GM12878 (cell line): ENCODE results near the gene RAB36.

Source experiments
- CBX3 ChIP-seq: fragments of 200-600 bp; sonication (generic); IDR thresholded peaks from 2 replicates; pipeline ENCODE4 v1.6.1; 2016; ENCODE audit warnings: low read depth, borderline replicate concordance
- CBX5 ChIP-seq: sonication (generic); IDR thresholded peaks from 2 replicates; pipeline ENCODE4 v1.6.1; 2016; ENCODE audit warnings: low read depth, moderate library complexity, mild to moderate bottlenecking, inconsistent platforms
- CEBPB ChIP-seq, 2 experiments: fragments of 150-350 bp in 1 of 2; IDR thresholded peaks; 2 replicates each; pipeline ENCODE4 v1.6.1; 2012 to 2014; ENCODE audit warnings: low read depth in 2 of 2, low read length in 2 of 2, borderline replicate concordance in 1 of 2, inconsistent platforms in 1 of 2
- CTCF ChIP-seq, 3 experiments: IDR thresholded peaks in 2 of 3; conservative IDR thresholded peaks in 1 of 3; 2 replicates each; pipeline ENCODE4 v1.5.1; 2011; ENCODE audit warnings: low read depth in 3 of 3, low read length in 3 of 3, mild to moderate bottlenecking in 3 of 3, control low read depth in 2 of 3, moderate library complexity in 2 of 3, inconsistent platforms in 1 of 3, mixed read lengths in 1 of 3; ENCODE audit not compliant: control insufficient read depth in 2 of 3, insufficient read depth in 1 of 3; ENCODE audit errors: extremely low read depth in 1 of 3
- E2F8 ChIP-seq: fragments of 450-650 bp; IDR thresholded peaks from 2 replicates; pipeline ENCODE4 v1.6.1; 2018; ENCODE audit warnings: mild to moderate bottlenecking, low read depth, moderate library complexity; ENCODE audit not compliant: partially characterized antibody
- EZH2 ChIP-seq: IDR thresholded peaks from 2 replicates; pipeline ENCODE4 v1.6.1; 2012; ENCODE audit warnings: low read depth, mild to moderate bottlenecking, control low read depth, inconsistent platforms, low read length, borderline replicate concordance; ENCODE audit not compliant: control insufficient read depth
- NR2C2 ChIP-seq: IDR thresholded peaks from 2 replicates; pipeline ENCODE4 v1.6.1; 2011; ENCODE audit warnings: borderline replicate concordance, low read depth; ENCODE audit not compliant: control insufficient read depth, insufficient read length
- POLR2AphosphoS5 ChIP-seq: IDR thresholded peaks from 2 replicates; pipeline ENCODE4 v1.6.1; 2011; ENCODE audit warnings: mild to moderate bottlenecking, low read length, inconsistent platforms
- RAD21 ChIP-seq: IDR thresholded peaks from 2 replicates; pipeline ENCODE4 v1.6.1; 2011; ENCODE audit warnings: mild to moderate bottlenecking, low read depth, low read length, moderate library complexity; ENCODE audit not compliant: insufficient read depth
- SMC3 ChIP-seq: IDR thresholded peaks from 2 replicates; pipeline ENCODE4 v1.6.1; 2011; ENCODE audit warnings: low read length, improper control_type of control experiment, borderline replicate concordance
- SUZ12 ChIP-seq: fragments of 200-600 bp; sonication (generic); IDR thresholded peaks from one replicate; pipeline ENCODE4 v1.6.1; 2018; ENCODE audit warnings: antibody characterized with exemption, mild to moderate bottlenecking; ENCODE audit not compliant: unreplicated experiment
- ZNF274 ChIP-seq: IDR thresholded peaks from one replicate; pipeline ENCODE4 v1.8.0; 2011; ENCODE audit not compliant: insufficient read length, insufficient read depth
- ZZZ3 ChIP-seq: IDR thresholded peaks from 2 replicates; pipeline ENCODE4 v1.6.1; 2011; ENCODE audit warnings: low read depth; ENCODE audit not compliant: control insufficient read depth, insufficient read length

- TF ChIP-seq CBX5 (no peak), CTCF (IDR thresholded peaks at IDR 0.05 in 2 of 3, conservative IDR thresholded peaks at IDR 0.05 in 1 of 3; ENCODE audit: control insufficient read depth in 2 of 3, extremely low read depth in 1 of 3, insufficient read depth in 1 of 3, low read depth in 3 of 3, low read length in 3 of 3) (no peak), POLR2AphosphoS5 (no peak), SUZ12 (no peak), E2F8 (no peak), SMC3 (no peak), CEBPB (IDR thresholded peaks at IDR 0.05; ENCODE audit: borderline replicate concordance in 1 of 2, low read depth in 2 of 2, low read length in 2 of 2) (no peak), RAD21 (no peak), CBX3 (no peak), NR2C2 (no peak), ZZZ3 (no peak), EZH2 (no peak), ZNF274 (no peak)
Observed at GRCh38 chr22:23197836-23198235, 52.6 kb downstream of the RAB36 start.
